Astrocyte of the cerebellum (primary cell): Measurements from ENCODE around the gene HNF4A.

Experiments
- DNase-seq: peaks from one replicate; pipeline ENCODE4 v3.0.0-alpha.2; 2011; ENCODE audit warnings: low read depth
- H3K4me3 ChIP-seq: 2 replicates; pipeline ENCODE4 v1.5.1; 2011; ENCODE audit warnings: mild to moderate bottlenecking, low read depth, low read length, moderate library complexity
- CTCF ChIP-seq: IDR thresholded peaks from 2 replicates; pipeline ENCODE4 v1.5.1; 2012; ENCODE audit warnings: low read length, low read depth, moderate library complexity, mild to moderate bottlenecking; ENCODE audit errors: missing control alignments
- in situ Hi-C: cut with HindIII; loops from 2 replicates; pipeline ENCODE4 v1.10.0; 2017; ENCODE audit warnings: low sequenced_read_pairs

Gene HNF4A

GRCh38 chr20:44334709-44335108 lies 20.8 kb upstream of the HNF4A start:
- in situ Hi-C loops, result no loop called here
- DNase-seq, result no peak
- TF ChIP-seq CTCF, result no peak
- no peak overlapping the region for H3K4me3 ChIP-seq

- no peak for DNase-seq
- in situ Hi-C loops, result no loop called here
- TF ChIP-seq CTCF, result no peak
- H3K4me3 ChIP-seq, result no peak overlapping the region
These were observed 19.8 kb upstream of the HNF4A start for GRCh38 chr20:44335675-44336074.

- H3K4me3 ChIP-seq, result no peak overlapping the region
- in situ Hi-C loops, result no loop called here
- DNase-seq, result no peak
These were observed 19.4 kb upstream of the HNF4A start for GRCh38 chr20:44336086-44336485.

GRCh38 chr20:44336725-44337380 lies 18.6 kb upstream of the HNF4A start, which contains the start of gene R3HDML:
TSS of gene R3HDML (plus strand) at chr20:44337043. CDS start at chr20:44337158, 115 bp downstream.
- in situ Hi-C loops, result no loop called here
- TF ChIP-seq CTCF, result no peak
- no peak for DNase-seq
- no peak within 1 kb of the TSS for H3K4me3 ChIP-seq

More at GRCh38 chr20:44336086-44336485, 19.4 kb upstream of the HNF4A start:
- no peak for TF ChIP-seq CTCF

GRCh38 chr20:44342248-44342647 lies 13.3 kb upstream of the HNF4A start:
- TF ChIP-seq CTCF, result no peak
- no peak for DNase-seq
- no peak overlapping the region for H3K4me3 ChIP-seq
- in situ Hi-C loops, result no loop called here

GRCh38 chr20:44343162-44343675 lies 12.3 kb upstream of the HNF4A start:
- H3K4me3 ChIP-seq, result no peak overlapping the region
- in situ Hi-C loops, result no loop called here
- TF ChIP-seq CTCF, result no peak
- DNase-seq, result no peak
